HG03442 (cell line): ENCODE results near the gene IER2.
A peak's percentile ranks its signal among the peaks of the same experiment; 100 is the strongest.
"Not testable (repeated sequence)": the region's sequence is repeated elsewhere in the genome, so short reads cannot be mapped to it uniquely, and the experiment has no call there.

Source experiments
- ATAC-seq: cut with Tn5 transposase; IDR thresholded peaks from one replicate; pipeline ENCODE4 v1.9.1; 2021; ENCODE audit warnings: mild to moderate bottlenecking, moderate library complexity; ENCODE audit not compliant: unreplicated experiment

IER2 gene

GRCh38 chr19:13138171-13138915 is 11.9 kb upstream of the IER2 start:
- ATAC-seq: no peak

- ATAC-seq: no peak
Observed at GRCh38 chr19:13138916-13139198, 11.4 kb upstream of the IER2 start.

- no peak for ATAC-seq
Observed at GRCh38 chr19:13139633-13140311, 10.4 kb upstream of the IER2 start.

GRCh38 chr19:13146763-13147563 is 3.2 kb upstream of the IER2 start:
- no peak for ATAC-seq

GRCh38 chr19:13149173-13149627 is 1.0 kb upstream of the IER2 start:
- not testable (repeated sequence) for ATAC-seq

GRCh38 chr19:13149628-13150186 is 504 bp upstream of the IER2 start:
- ATAC-seq: no peak

- ATAC-seq: no peak
Observed at GRCh38 chr19:13150931-13151604, 857 bp downstream of the IER2 start.

GRCh38 chr19:13151605-13152355 is 1.6 kb downstream of the IER2 start:
- ATAC-seq: peak; percentile 38

- peak; percentile 4 for ATAC-seq
Observed at GRCh38 chr19:13152356-13152973, 2.3 kb downstream of the IER2 start.

- peak; percentile 24 for ATAC-seq
Observed at GRCh38 chr19:13152974-13153568, 2.9 kb downstream of the IER2 start.

- no peak for ATAC-seq
Observed at GRCh38 chr19:13153569-13154240, 3.5 kb downstream of the IER2 start.

GRCh38 chr19:13154241-13154778 is 4.1 kb downstream of the IER2 start:
- no peak for ATAC-seq

GRCh38 chr19:13154911-13155471 is 4.8 kb downstream of the IER2 start:
- ATAC-seq: no peak

GRCh38 chr19:13155472-13156359 is 5.5 kb downstream of the IER2 start:
- ATAC-seq: no peak

- no peak for ATAC-seq
Observed at GRCh38 chr19:13159713-13160112, 9.5 kb downstream of the IER2 start.

GRCh38 chr19:13160557-13160956 is 10.3 kb downstream of the IER2 start:
- no peak for ATAC-seq
